Measurements from ENCODE around the gene SLC9C1.
A peak's percentile ranks its signal among the peaks of the same experiment; 100 is the strongest.

Gene SLC9C1

DNA sequence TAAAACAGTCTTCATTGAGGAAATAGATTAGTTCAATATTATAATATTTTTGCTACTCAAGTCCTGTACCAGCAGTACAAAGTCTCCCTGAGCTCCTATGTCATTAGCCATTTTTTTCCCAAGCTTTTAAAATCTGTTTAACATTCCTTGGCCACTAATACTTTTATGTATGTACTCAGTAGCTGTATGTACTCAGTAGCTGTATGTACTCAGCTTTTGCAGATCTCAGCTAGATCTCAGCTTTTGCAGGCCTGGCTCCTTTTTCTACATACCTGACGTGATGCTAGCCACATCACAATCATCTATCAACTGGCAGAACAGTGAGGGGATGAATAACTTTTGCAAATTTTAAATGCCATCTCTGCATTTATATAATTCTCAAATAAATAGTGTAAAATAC is 13.8 kb downstream of the SLC9C1 start:
- H3K4me3 Mint-ChIP-seq, result no peak overlapping the region
- no peaks in the 10 kb centered on the region for H3K9me3 Mint-ChIP-seq
- ATAC-seq (no peak), DNase-seq (no peak)
- no peaks in the 10 kb centered on the region for H3K4me1 Mint-ChIP-seq
- H3K36me3 Mint-ChIP-seq (ENCODE audit: low read depth), result no peaks in the 10 kb centered on the region
- H3K27me3 Mint-ChIP-seq, result peaks cover 1% of the 10 kb centered on the region
- H3K27ac Mint-ChIP-seq, result no peak overlapping the region

DNA sequence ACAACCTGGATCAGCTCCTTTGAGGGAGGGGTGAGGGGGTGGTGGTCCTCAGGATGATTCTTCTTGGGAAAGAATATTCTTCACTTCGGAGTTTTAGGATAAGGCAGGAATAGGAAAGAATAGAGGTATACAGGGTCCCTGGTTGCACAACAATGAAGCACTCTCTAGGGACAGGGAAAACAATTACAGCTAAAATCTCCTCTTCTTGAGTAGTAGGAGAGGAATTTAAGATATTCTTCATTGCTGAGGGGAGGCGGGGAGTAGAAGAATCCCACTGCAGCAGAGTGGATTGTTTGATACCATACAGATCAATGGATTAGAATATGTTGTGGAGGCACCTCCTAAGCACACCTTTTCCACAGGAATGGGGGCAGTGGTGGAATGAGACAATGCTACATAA is 20.5 kb downstream of the SLC9C1 start:
- Mint-ChIP-seq H3K36me3 (ENCODE audit: low read depth) (no peaks in the 10 kb centered on the region), H3K27me3 (peaks cover 4% of the 10 kb centered on the region), H3K4me3 (no peak overlapping the region), H3K27ac (no peak overlapping the region), H3K4me1 (no peaks in the 10 kb centered on the region), H3K9me3 (no peaks in the 10 kb centered on the region)
- no peak for ATAC-seq
- no peak for DNase-seq

DNA sequence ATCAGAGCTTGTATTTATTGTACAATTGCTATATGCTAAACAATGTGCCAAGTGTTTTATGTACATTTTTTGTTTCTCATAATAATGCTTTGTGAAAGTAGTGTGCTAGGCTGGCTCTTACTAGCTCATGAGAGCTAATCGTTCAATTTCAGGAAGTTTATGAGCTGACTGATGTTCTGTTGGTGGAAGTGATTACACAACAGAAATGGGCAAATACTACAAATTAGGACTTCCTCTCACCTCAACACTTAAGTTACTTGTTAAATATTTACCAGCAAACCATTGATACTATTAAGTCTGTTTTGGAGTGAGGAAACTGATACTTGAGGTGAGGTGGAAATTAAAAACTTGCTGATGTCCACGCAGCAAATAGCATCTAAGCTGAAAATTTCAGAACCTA is 32.3 kb downstream of the SLC9C1 start:
- no peaks in the 10 kb centered on the region for H3K36me3 Mint-ChIP-seq (ENCODE audit: low read depth)
- H3K4me1 Mint-ChIP-seq, result peaks cover 17% of the 10 kb centered on the region
- no peak for DNase-seq
- H3K9me3 Mint-ChIP-seq, result no peaks in the 10 kb centered on the region
- H3K27me3 Mint-ChIP-seq, result peaks cover 4% of the 10 kb centered on the region
- H3K27ac Mint-ChIP-seq, result no peak overlapping the region
- ATAC-seq, result no peak
- H3K4me3 Mint-ChIP-seq, result no peak overlapping the region

DNA sequence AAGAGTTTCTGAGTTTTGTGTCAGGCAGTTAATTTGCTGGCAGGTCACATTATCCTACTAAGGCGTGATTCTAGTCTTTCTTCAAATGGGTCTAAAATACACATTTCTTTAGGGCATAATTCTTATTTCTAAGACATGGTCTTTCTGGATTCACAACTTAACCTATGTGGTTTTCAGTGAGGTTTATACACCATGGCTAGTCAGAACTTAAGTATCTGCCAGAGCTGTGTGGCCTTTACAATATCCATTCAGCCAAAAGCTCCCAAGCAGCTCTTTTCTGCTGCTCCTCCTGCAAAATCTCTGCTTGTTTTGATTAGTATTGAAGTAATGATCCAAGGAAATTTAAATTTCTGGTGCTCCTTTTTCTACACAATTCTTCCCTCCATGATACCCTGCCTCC is 33.5 kb downstream of the SLC9C1 start:
- H3K27me3 Mint-ChIP-seq, result peaks cover 4% of the 10 kb centered on the region
- H3K27ac Mint-ChIP-seq, result no peak overlapping the region
- no peaks in the 10 kb centered on the region for H3K36me3 Mint-ChIP-seq (ENCODE audit: low read depth)
- no peak overlapping the region for H3K4me3 Mint-ChIP-seq
- H3K4me1 Mint-ChIP-seq, result peaks cover 17% of the 10 kb centered on the region
- H3K9me3 Mint-ChIP-seq, result peaks cover 4% of the 10 kb centered on the region
- ATAC-seq, result peak; percentile 82
- DNase-seq, result no peak

DNA sequence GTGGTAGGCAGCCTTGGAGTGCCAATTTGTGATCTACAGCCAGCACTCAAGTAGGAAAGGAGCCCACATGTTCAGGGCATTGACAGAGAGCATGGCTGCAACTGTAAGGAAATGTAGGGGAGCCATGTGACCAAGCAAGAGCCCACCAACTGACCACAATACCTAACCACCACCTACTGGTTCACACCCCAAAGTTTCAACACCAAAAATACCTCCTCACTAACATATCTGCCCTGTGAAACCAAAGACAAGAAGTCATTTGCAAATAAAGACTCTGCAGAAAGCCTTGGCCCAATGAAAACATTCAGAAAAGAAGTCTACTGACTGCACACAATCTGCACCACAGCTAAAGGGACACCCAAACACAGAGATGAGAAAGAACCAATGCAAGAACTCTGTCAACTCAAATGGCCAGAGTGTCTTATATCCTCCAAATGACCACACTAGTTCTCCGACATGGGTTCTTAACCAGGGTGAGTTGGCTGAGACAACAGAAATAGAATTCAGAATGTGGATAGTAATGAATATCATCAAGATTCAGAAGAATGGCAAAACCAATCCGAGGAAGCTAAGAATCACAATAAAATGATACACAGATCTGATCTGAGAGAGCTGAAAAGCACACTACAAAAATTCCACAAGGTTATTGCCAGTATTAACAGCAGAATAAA is 40.6 kb downstream of the SLC9C1 start:
- peaks cover 2% of the 10 kb centered on the region for H3K27me3 Mint-ChIP-seq
- ATAC-seq (no peak), DNase-seq (no peak)
- H3K9me3 Mint-ChIP-seq, result peaks cover 25% of the 10 kb centered on the region
- peaks cover 1% of the 10 kb centered on the region for H3K36me3 Mint-ChIP-seq (ENCODE audit: low read depth)
- no peaks in the 10 kb centered on the region for H3K4me1 Mint-ChIP-seq
- H3K4me3 Mint-ChIP-seq, result no peak overlapping the region
- no peak overlapping the region for H3K27ac Mint-ChIP-seq

DNA sequence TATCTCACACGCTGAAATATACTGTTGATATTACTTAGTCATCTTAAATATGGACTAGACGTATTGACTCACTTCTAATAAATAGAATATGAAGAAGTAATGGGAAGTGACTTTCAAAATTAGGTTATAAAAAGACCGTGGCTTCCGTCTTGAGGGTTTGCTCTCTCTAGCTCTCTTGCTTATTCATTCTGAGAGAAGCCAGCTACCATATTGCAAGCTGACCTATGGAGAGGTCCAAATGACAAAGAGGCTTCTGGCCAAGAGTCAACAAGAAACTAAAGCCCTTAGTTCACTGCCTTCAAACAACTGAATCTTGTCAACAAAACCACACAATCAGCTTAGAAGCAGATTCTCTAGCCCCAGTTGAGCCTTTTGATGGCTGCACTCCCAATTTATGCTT is 46.1 kb downstream of the SLC9C1 start:
- Mint-ChIP-seq H3K4me3 (no peak overlapping the region), H3K4me1 (no peaks in the 10 kb centered on the region), H3K27me3 (peaks cover 2% of the 10 kb centered on the region), H3K36me3 (ENCODE audit: low read depth) (no peaks in the 10 kb centered on the region), H3K27ac (no peak overlapping the region), H3K9me3 (peaks cover 3% of the 10 kb centered on the region)
- ATAC-seq (no peak), DNase-seq (no peak)

DNA sequence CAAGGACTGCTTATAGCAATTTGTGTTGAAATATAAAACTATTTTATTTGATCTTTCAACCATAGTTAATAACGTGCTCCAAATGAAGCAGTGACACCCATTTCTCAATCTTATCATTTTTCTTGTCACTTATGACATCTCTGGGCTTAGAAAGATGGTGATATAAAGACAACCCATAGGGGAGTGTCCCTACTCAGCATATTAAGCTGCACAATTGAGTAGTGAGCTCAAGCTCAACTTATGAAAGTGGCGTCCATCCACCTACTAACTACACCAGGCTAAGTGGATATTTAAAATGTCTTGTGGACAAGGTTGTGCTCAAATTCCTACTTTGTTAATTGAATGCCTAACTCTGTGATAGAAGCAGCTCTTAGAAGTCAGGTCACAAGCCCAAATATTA is 46.7 kb downstream of the SLC9C1 start:
- no peak overlapping the region for H3K4me3 Mint-ChIP-seq
- H3K36me3 Mint-ChIP-seq (ENCODE audit: low read depth), result no peaks in the 10 kb centered on the region
- H3K27ac Mint-ChIP-seq, result no peak overlapping the region
- H3K4me1 Mint-ChIP-seq, result no peaks in the 10 kb centered on the region
- ATAC-seq (no peak), DNase-seq (no peak)
- H3K9me3 Mint-ChIP-seq, result peaks cover 3% of the 10 kb centered on the region
- peaks cover 2% of the 10 kb centered on the region for H3K27me3 Mint-ChIP-seq

DNA sequence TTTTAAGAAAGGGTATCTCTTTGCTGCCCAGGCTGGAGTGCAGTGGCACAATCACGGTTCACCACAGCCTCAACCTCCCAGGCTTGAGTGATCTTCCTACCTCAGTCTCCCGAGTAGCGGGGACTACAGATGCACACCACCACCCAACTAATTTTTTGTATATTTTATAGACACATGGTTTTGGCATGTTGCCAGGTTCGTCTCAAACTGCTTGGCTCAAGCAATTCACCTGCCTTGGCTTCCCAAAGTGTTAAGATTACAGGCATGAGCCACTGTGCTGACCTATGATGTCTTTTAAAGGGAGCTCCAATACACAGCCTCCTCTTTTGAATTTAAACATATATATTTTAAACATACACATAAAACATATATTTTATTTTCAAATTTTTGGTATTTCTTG is 60.9 kb downstream of the SLC9C1 start:
- no peaks in the 10 kb centered on the region for H3K4me1 Mint-ChIP-seq
- no peaks in the 10 kb centered on the region for H3K36me3 Mint-ChIP-seq (ENCODE audit: low read depth)
- no peak for ATAC-seq
- no peak for DNase-seq
- H3K27me3 Mint-ChIP-seq, result peaks cover 8% of the 10 kb centered on the region
- no peak overlapping the region for H3K27ac Mint-ChIP-seq
- no peak overlapping the region for H3K4me3 Mint-ChIP-seq
- peaks cover 3% of the 10 kb centered on the region for H3K9me3 Mint-ChIP-seq

DNA sequence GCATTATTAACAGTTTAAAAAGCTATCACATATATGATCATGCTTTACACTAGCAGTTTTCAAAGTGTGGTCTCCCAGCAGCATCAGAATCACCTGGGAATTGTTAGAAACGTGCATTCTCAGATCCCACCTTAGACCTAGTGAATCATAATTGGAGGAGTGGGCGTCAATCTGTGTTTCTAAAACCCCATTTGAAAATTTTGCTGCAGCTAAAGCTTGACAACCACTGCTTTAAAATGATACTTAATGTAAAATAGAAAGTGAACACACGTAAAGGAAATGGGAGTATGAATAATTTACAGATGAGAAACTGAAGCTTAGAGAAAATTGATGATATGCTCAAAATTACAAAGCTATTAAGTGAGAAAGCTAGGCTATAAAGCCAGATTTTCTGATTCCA is 62.3 kb downstream of the SLC9C1 start:
- no peaks in the 10 kb centered on the region for H3K36me3 Mint-ChIP-seq (ENCODE audit: low read depth)
- ATAC-seq (no peak), DNase-seq (no peak)
- H3K27ac Mint-ChIP-seq, result no peak overlapping the region
- peaks cover 11% of the 10 kb centered on the region for H3K27me3 Mint-ChIP-seq
- no peaks in the 10 kb centered on the region for H3K4me1 Mint-ChIP-seq
- H3K9me3 Mint-ChIP-seq, result peaks cover 3% of the 10 kb centered on the region
- no peak overlapping the region for H3K4me3 Mint-ChIP-seq

DNA sequence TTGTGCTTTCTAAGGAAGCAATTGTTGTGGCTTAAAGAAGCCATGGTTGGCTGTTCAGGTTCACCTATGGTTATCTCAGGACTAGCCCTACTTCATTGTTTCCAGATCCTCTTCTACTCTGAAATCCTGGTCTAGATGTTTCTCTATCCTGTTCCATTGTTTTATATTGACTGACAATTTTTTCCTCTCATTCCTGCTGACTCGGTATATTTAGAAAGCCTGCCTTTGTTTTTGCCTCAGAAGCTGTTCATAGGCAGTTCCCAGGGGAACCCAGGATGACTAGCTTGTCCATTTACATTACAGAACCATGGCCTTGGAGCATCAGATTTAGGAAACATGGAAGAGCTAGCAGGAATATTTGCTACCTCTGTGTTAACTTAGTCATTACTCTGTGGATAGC is 64.0 kb downstream of the SLC9C1 start:
- peaks cover 15% of the 10 kb centered on the region for H3K9me3 Mint-ChIP-seq
- H3K4me1 Mint-ChIP-seq, result no peaks in the 10 kb centered on the region
- no peak for DNase-seq
- H3K4me3 Mint-ChIP-seq, result no peak overlapping the region
- H3K27me3 Mint-ChIP-seq, result peaks cover 11% of the 10 kb centered on the region
- ATAC-seq, result no peak
- H3K36me3 Mint-ChIP-seq (ENCODE audit: low read depth), result no peaks in the 10 kb centered on the region
- H3K27ac Mint-ChIP-seq, result no peak overlapping the region

DNA sequence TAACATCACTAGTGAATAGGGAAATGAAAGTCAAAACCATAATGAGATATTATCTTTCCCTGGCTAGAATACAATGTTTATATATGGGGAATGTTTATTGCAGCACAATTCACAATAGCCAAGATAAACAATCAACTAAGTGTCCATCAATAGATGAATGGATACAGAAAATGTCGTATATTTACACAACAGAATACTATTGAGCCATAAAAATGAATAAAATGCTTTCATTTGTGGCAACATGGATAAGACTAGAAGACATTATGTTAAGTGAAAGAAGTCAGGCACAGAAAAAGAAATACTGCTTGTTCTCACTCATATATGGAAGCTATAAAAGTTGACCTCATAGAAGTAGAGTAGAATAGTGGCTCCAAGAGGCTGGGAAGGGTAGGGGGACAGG is 65.2 kb downstream of the SLC9C1 start:
- ATAC-seq, result no peak
- no peak for DNase-seq
- no peak overlapping the region for H3K4me3 Mint-ChIP-seq
- no peaks in the 10 kb centered on the region for H3K36me3 Mint-ChIP-seq (ENCODE audit: low read depth)
- no peak overlapping the region for H3K27ac Mint-ChIP-seq
- no peaks in the 10 kb centered on the region for H3K4me1 Mint-ChIP-seq
- peaks cover 10% of the 10 kb centered on the region for H3K27me3 Mint-ChIP-seq
- peaks cover 23% of the 10 kb centered on the region for H3K9me3 Mint-ChIP-seq

DNA sequence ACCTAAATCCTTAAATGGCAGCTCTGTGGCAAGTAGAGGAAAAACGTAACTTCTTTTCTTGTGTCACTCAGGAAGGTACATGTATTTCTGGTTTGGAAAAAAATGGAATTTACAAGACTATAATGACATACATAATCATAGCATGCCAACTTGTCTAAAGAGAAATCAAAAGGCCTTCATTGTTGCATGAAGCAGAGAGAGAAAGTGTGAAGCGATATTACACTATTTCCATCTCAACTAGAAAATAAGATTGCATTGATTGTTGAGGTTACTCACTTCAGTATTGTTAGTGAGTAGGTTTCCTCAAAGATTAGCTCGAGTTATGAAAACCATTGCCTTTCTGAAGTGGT is 93.7 kb downstream of the SLC9C1 start:
- DNase-seq, result no peak
- H3K27me3 Mint-ChIP-seq, result peaks cover 2% of the 10 kb centered on the region

DNA sequence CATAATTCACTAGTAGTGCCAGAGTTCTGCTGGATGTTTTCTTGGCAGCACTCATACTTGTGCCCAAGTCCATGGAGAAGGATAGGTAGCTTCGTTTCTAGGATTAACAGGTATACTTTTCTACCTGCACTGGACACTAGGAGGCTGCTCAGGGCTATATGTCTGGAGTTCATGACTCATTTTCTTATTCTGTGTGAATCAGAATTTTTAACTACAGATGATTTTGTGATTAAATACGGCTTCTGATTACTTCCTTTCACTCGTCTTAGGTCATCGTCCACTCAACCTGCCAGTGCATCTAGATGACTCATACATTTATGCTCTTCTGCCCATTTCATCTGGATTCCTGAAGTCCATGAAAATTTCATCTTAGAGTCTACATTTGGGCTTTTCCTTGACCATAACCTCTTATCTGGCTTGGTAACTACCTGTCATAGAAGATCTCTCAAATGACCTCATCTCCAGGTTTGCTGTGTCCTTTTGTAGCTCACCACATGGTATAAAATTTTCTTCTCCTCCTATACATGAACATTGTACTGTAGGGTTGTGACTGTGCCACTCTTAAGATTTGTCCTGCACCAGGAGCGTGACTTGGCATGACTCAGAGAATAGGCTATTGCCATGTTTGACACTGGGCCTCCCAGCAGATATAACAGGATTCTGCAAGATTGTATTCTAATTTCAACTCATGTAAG is 94.2 kb downstream of the SLC9C1 start:
- no peak for ATAC-seq
- H3K27me3 Mint-ChIP-seq, result no peaks in the 10 kb centered on the region

More for the DNA sequence above, 93.7 kb downstream of the SLC9C1 start:
- no peak for ATAC-seq
- no peaks in the 10 kb centered on the region for H3K4me1 Mint-ChIP-seq
- H3K36me3 Mint-ChIP-seq (ENCODE audit: low read depth), result no peaks in the 10 kb centered on the region
- no peak overlapping the region for H3K4me3 Mint-ChIP-seq
- H3K27ac Mint-ChIP-seq, result no peak overlapping the region
- peaks cover 12% of the 10 kb centered on the region for H3K9me3 Mint-ChIP-seq

DNA sequence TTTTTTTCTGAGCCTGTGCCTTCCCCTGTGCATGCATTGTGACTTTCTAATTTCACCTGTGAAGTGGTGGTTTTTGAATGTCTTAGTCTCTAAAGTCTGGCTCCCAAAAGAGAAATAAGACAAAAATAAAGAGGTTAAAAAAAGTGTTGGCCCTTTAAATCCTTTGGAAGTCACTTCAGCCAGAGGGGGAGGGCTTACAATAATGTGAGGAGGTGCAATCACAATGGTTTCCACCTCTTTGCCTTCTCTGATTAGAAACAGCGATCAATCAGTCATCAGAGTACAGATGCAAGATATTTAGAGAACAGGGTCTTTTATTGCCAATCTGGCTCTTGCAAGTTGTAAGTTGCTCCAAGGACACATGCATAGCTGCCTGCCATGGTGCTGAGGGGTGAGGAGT is 96.9 kb downstream of the SLC9C1 start:
- ATAC-seq (no peak), DNase-seq (no peak)
- H3K4me1 Mint-ChIP-seq, result no peaks in the 10 kb centered on the region
- H3K27ac Mint-ChIP-seq, result no peak overlapping the region
- peaks cover under 1% of the 10 kb centered on the region for H3K27me3 Mint-ChIP-seq
- H3K9me3 Mint-ChIP-seq, result peaks cover 36% of the 10 kb centered on the region
- peaks cover under 1% of the 10 kb centered on the region for H3K36me3 Mint-ChIP-seq (ENCODE audit: low read depth)
- H3K4me3 Mint-ChIP-seq, result no peak overlapping the region

More for the DNA sequence above, 94.2 kb downstream of the SLC9C1 start:
- H3K27ac Mint-ChIP-seq, result no peak overlapping the region
- no peak overlapping the region for H3K4me3 Mint-ChIP-seq
- no peaks in the 10 kb centered on the region for H3K36me3 Mint-ChIP-seq (ENCODE audit: low read depth)
- no peaks in the 10 kb centered on the region for H3K4me1 Mint-ChIP-seq
- no peak for DNase-seq
- peaks cover 17% of the 10 kb centered on the region for H3K9me3 Mint-ChIP-seq

DNA sequence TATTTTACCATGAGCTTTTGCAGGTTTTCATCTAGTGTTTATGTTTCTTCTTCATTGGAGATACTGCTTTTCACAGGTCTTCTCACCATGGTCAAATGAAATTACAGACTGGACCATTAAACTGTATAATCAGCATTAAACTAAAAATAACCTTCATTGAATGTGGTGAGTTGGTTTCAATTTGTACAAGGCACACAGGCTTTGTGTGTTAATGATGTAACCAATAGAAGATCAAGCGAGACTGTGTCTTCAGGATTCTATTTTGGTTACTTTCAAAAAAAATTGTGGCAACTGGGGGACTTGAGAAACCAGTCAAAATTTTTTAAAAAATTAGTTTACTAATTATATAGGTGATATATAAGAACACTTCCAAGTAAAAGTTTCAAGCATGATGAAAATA is 106.7 kb downstream of the SLC9C1 start:
- Mint-ChIP-seq H3K36me3 (ENCODE audit: low read depth) (peaks cover 2% of the 10 kb centered on the region), H3K4me3 (no peak overlapping the region), H3K27me3 (peaks cover 6% of the 10 kb centered on the region), H3K4me1 (no peaks in the 10 kb centered on the region), H3K9me3 (peaks cover 4% of the 10 kb centered on the region), H3K27ac (no peak overlapping the region)
- DNase-seq (no peak), ATAC-seq (no peak)

Measured in activated naive CD8-positive, alpha-beta T cell treated with anti-CD3 and anti-CD28 coated beads, Interleukin-2, amount 50 U/mL, for 24 hours (primary cell).